DMS153 treated with DMSO at 0.1 percent for 48 hours (cell line): ENCODE measurements around the gene METTL16.

ENCODE experiments used
- DNase-seq: peaks from one replicate; lab custom pipeline; 2025; ENCODE audit not compliant: unreplicated experiment; lab: John Stamatoyannopoulos, UW

Gene METTL16

DNA sequence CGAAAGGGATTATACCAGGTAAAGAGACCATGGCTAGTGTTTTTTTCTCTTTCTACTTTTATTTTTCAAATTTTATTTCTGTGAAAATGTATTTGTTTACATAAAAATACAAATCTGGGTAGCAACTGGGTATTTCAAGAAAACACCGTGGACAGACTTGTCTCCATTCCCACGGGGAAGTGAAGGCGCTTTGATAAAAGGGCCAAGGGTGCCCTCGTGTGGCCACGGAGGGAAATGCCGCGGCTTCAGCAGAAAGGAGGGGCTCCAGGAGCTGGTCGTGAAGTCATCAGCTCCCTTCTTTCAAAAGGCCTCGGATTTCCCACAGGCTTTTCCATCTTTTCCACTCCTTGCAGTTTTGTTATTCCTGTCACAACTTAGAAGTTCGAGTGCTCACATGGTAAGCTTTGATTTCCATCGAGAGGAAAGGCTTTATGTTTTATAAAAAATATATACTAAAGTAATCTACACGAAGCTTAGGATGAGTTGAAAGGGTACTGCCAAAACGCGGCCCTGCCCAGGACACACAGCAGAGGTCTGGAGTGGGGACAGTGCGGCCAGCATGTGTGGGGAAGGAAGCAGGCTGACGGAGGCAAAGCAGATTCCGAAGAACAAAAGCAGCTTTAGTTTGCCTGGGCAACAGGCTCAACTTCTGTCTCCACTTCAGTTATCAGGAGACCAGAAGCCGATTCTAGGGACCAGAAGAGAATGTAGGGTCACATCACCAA, 95.5 kb downstream of the METTL16 start:
- peak; percentile 23 for DNase-seq

DNA sequence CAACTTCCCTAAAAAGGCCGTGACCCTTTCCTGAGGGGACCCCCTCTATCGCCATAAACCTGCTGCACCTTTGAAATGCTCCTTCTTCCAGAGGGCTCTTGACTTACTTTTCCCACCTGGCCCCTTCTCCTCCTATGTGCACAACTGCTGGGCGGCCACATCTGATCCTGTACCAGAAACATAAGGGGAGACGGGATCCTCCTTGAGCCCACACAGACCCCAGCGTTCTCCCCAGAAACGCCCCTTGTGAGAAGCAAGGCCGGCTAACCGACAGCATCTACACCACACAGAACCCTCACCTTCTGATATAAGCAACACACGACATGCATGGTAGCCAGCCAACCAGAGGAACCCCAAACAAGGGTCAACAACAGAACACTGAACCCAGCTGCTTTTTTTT, 96.6 kb downstream of the METTL16 start:
- DNase-seq, result no peak

DNA sequence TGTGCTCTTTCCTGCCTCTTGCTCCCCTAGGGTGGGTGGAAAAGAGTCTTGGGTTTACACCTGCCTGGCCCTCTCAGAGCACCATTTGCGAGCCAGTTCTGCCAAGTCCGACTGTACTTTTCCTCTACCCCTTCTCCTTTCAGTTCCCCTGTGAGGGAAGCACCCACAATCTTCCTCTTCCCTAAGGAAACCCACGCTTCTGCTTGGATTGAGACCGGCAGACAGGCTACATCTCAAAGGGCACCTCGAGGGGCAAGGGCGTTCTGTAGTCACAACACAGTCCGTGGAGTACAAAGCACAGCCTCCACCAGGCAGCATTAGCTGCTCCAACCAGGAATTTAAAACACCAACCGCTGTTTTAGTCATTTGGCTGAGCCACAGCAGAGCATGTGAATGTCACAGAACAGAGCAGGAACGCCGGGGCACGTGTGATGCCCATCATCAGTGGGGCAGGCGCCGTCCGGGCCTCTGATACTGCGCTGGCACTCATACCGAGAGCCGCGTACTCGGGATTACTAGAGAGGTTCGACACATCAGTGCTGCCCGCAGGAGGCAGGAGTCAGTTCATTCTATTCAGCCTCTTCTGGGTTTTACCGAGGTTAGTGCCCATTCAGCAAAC, 97.1 kb downstream of the METTL16 start:
- no peak for DNase-seq

DNA sequence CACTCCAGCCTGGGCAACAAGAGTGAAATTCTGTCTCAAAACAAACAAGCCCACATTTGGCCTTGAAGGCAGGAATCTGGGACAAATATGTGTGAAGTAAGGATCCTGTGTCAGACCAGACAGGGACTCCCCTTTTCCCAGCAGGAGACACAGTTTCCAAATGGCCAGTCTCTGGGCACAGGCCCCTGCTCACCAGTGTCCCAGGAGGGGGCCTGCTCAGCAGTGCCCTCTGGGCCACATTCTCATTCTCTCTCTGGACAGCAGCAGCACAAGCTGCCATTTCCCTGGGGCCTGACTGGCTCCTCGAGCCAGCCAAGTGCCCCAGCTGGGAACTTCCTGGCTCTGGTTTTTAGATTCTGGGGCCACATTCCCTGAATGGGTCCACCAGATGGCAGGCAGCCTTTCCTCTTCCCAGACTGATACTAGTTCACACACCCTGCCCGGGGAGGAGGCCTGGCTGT, 99.1 kb downstream of the METTL16 start:
- DNase-seq, result no peak

DNA sequence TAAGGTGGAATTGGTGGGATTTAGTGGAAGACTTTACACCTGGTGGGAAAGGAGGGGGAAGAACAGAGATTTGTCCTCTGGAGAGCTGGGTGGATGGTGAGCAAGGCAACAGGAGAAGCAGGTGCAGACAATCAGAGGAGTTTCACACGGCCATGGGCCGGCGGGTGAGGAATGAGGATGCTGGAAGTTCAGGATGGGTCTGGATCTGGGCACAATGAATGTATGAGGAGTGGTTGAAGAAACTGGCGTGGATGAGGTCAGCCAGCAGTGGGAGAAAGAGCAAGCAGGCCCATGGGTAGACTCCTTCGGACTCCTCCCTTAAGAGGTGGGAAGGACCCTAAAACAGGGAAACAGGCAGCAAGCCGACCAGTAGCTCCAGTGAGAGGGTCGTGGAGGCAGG, 100.7 kb downstream of the METTL16 start:
- DNase-seq, result no peak

DNA sequence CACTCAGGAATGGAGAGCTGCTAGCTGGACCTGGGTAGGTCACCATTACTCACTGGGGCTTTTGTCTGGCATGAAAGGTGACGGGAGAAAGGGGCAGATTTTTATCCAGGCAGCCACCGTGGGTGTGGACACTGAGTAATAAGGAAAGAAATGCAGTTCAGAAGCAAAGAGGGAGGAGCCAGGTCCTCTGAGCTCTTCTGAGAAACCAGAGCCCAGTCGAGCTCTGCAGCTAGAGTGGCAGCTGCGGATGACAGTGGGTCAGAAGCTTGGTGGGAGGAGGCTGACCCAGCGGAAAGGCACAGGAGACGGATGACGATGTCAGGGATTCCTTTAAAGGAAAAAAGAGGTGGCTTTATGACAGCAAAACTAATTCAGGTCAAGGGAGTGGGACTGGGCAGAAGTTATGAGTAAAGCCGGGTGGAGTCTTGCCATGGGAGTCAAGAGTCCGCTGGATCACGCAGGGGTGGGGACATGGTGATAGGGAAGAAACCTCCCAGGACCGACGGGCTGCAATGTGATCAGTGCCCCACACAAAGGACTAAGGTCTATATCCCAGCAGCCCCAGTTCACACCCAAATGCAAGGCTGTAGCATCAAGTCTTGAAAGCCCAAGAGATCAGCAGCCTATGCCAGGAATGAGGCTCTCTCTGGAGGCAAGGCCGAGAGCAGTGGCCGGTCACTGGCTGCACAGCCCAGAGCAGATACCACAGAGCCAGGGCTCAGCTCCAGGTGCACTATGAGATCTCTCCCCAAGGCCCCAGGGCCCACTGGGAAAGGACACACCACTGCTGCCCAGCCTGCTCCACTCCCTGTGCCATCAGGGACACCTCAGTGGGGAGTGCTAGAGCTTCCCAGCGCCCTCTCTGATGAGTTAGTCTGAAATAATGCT, 104.5 kb downstream of the METTL16 start:
- DNase-seq, result no peak

DNA sequence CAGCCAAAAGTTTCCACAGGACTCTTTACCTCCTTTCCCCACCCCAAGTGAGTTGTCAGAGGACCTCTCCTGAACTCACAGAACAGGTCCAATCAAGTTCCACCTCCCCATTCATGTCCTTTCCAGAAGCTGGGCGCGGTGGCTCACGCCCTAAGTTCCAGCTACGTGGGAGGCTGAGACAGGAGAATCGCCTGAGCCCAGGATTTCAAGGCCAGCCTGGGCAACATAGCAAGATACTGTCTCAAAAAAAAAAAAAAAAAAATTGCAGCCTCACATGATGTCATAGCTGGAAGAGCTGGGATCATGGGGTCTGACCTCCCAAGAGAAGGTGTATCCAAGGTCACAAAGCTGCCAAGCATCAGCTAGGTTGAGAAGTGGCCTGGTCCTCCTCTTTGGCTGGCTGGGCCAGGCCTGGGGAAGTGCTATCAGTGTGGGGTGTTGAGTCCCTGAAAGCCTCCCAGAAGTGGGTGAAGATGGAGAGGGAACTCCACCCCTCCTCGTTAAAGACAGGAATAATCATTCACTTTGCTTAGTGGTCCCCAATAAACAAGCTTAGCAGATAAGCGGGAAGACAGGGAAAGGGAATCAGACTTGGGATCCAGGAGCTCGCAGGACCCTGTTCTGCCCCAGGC, 105.3 kb downstream of the METTL16 start:
- no peak for DNase-seq

DNA sequence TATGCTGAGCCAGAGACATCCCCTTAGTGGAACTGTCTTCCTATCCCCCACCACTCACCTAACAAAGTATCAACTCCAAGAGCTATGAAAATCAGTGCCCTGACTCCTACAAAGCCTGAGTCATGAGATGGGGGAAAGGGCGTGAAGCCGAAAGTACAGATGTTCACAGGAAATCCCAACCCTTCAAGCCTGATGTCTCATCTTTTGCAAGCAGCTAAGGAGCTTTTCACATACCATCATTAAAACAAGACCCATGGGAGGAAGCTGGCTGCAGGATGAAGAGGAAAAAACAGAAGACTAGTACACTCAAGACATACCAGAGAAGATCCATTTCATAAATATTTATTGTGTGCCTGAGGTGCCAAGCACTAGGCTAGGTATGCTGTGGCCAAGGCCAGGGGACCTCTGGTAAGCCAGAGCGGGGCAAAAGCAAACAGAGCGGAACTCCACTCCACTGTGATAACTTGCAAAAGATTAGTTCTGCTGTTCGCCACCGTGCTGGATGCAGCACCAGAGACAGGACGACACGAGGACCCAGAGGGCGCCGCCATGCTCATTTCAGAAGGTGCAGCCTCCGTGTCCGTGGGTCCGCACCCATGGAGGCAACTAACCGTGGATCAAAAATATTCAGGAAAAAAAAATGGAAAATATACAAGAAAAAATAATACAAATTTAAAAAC, 106.3 kb downstream of the METTL16 start:
- no peak for DNase-seq

DNA sequence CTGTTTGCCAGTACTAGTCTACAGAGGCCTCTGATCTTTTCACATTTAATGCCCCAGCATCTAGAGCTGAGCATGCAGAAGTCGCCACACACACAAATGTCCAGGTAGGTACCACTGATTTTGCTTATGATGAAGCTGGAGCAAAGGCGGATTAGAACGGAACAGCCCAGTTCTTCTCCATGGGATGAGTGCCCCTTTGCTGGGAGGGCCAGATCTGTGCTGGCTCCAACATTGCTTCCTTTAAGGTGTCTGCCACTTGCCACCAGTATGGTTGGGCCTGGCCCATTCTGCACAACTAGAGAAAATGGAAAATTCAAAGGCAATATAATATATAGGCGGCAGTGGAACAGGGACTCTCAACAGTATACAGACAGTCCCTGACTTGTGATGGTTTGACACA, 108.6 kb downstream of the METTL16 start:
- no peak for DNase-seq

DNA sequence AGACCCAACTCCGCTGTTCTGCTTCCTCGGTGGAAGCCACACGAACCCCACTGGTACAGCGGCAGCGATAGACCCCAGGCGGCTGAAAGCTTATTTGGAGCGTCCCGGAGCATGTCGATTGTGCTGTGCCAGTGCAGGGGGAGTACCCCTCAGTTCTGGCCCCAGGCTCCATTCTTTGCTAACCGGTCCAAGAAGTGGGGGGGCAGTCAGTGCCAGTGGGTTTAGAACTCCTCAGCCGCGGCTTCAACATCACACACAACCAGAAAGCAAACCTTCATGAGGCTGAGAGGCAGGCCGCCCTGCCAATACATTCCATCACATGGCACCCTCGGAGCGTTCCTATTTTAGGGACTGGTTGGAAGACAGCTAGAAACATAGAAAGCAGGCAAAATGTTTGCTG, 109.1 kb downstream of the METTL16 start:
- no peak for DNase-seq

DNA sequence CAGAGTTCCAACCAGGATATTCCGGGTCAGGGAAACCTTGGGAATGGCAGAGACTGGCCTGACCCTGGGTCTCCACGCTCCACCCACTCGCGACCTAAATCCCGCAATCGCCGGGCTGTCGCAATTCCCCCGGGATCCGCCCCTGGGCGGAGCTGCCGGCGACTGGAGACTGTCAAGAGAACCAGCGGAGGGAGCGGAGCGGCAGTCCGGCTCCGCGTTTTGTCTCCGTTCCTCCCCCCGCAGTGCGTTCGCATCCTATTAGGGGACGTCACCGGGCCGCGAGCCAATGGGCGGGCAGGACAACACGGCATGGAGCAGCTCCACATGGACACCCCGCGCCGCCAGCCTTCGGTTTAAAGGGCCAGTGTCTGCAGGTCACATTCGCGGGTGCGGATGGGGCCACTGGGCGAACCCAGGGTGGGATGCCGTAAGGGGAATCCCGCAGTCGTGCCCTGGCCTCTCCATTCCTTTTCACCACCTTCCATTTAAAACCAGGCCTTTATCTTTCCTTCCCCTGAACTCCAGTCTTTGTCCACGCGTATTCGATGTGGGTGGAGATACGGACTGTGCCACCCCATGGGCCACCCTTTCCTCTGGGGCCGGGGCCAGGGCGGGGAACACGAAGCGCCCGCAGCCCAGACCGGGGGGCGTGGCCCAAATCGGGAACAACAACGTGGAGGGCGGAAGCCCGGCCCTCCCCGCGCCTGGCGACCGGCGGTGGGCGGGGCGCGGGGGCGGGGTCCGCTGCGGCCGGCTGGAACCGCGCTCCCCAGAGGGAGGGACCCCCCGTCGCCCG, 110.1 kb downstream of the METTL16 start:
- peak; percentile 66 for DNase-seq

DNA sequence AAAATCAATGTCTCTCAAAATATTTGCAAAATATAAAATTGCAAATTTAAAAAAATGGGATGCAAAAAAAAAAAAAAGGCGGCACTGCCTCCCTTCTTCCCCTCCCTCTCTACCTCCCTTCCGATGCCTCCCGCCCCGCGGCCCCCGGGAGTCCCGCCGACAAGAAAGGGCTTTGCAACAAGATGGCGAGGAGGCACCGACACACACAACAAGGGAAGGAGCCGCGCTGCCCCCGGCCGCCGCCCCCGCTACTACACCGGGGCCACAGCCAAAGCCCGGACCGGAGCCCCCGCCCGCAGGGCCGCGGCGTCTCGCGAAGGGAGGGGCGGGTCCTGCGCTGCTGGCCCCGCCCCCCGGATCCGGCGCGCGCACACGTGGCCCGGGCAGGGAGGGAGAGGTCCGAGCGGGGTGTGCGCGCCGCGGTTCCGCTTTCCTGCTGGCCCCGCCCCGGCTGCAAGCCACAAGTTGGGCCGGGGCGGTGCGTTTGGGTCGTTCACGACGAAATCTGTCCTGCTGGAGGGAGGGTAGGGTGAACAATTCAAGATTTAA, 110.7 kb downstream of the METTL16 start, which contains the start of gene MNT:
Gene MNT, minus strand, starts transcription at position 184 of the 549 bp plus-strand sequence. CDS start 348 bp downstream, outside the sequence.
- peak; percentile 66 for DNase-seq

DNA sequence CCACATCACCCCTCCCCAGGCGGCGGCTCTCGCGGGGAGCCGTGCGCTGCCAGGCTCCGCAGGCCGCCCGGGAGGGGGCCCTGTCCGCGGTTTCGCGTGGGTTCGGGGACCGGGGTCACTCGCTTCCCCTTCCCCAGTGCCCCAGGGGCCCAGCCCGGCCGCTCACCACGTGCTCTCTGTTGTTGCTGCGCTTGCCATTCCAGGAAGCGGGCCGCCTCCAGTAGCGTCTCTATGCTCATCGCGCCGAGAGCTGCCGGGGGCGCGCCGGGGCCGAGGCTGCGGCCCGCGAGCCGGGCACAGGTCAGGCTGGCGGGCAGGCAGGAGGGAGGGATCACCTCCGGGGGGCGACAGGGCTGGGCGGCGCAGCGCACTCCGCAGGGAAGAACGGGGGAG, 111.2 kb downstream of the METTL16 start:
- no peak for DNase-seq

DNA sequence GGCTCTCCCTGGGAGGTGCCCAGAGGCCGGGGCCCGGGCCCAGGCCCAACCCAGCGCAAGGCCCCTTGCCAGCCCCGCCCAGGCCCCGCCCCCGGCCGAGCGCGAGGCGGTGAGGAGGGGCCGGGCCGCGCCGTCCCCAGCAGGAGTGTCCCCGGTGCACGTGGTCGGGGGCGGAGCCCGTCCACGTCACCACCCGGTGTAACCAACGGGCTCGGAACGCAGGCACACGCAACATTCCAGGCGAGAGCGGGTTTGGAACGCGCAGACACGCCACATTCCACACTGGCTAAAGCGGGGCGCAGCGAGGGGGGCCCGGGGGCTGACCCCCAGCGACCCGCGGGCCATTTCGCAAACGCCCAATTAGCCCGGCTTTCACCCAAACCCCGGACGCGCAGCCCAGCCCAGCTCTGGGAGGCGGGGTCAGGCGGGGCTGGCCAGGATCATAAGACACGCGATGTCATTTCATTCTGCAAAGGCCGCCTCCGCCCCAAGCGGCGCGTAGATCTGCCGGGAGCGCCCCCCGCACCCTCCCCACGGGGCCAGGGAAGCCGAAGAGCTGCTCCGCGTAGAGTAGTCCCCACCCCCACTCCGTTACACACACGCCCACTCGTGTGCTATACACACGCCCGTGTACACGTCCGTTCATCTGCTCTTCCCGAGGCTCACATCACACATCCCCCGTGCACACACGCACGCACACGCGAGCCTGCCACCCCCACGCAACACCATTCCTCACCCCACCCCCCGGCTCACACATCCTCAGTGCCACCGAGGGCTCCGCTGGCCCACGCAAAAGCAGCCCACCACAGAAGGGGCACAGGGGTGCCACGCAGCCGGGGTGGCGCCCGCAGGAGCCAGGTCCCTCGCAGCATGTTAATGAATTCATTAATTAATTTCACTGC, 111.9 kb downstream of the METTL16 start:
- peak; percentile 64 for DNase-seq

DNA sequence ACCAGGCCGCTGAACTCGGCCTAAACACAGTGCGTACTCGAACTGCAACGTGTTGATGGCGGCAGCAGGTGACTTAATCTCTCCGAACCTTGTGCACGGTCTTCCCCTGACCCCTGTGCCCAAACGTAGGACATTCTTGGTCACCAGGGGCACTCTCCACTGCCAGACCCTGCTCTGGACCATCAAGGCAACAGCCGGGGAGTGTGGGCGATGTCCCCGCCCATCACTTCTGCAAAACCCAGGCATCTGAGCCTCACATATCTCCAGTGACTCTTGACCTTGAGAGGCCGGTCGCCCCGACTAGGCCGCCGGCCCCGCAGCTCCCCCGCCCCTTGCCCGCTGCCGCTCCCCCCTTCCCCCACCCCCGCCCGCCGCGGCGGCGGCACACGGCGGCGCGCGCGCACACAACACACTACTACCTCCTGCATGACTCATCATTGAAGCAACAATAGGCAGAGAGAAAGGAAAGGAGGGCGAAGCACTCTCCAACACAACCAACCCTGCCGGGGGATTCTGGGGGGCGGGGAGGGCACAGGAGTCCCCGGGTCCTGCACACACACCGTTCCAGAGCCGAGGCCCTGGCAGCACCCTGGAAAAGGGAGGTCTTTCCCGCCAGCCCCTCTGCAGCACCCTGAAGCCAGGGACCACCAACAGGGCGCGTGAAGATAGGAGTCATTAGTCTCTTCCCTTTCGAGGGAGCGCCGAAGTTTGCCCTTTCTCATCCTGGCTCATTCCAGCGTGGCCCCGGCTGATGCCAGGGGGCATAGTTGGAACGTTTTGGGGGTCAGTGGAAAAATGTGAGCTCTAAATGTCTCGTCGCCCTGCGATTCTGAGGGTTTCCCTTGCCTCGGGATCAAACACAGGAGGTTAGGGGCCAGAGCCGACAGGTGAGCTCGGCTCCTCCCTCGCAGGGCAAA, 112.8 kb downstream of the METTL16 start:
- peak; percentile 24 for DNase-seq

DNA sequence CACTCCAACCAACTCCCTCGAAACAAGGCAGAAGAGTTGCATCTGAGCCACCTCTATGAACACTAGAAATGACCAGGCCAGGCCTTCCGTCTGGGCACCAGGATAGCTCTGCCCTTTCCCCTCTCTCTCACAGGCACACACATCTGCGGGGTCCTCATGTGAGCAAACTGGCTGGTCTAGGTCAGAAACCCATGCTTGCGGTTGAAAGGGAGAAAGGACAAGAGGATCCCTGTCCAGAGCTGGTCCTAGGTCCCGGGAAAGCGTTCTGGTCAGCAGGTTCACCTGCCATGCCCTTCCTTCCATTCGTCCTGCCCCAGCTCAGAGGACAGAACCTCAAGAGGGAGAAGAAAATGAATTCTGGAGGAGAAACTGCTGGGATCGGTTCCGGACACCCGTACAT, 113.5 kb downstream of the METTL16 start:
- DNase-seq, result no peak
